MCF 10A (cell line): ENCODE measurements around the gene CD34. TPM values are rescaled to one million over a fixed set of nuclear protein-coding genes. Genes with fewer than 3 reads are reported as not detected.

ENCODE experiments used
- BruUV-seq: library from RNA; stranded (reverse); fragments of 400-500 nt; replicated peaks from 2 replicates; lab custom pipeline; 2021; lab: Mats Ljungman, UMichigan
- CTCF ChIA-PET: fragments of 300-600 bp; sonication (Branson Sonifier 250); formaldehyde crosslinking; extraction: SDS; loops from one replicate; lab custom pipeline; 2021; ENCODE audit warnings: antibody characterized with exemption, inconsistent platforms; lab: Yijun Ruan, JAX
- POLR2A ChIA-PET: fragments of 300-600, 350-650 bp; sonication (Branson Sonifier 250); formaldehyde crosslinking; extraction: SDS; loops from one replicate; lab custom pipeline; 2020; ENCODE audit warnings: antibody characterized with exemption, inconsistent platforms; lab: Yijun Ruan, JAX
- DNase-seq: peaks from one replicate; pipeline ENCODE4 v3.0.0-alpha.2; 2018; ENCODE audit not compliant: unreplicated experiment
- H3K27ac Mint-ChIP-seq: one replicate; pipeline ENCODE4 v1.8.0; 2022; ENCODE audit warnings: mild to moderate bottlenecking, low read depth, mixed read lengths; ENCODE audit not compliant: unreplicated experiment
- H3K27me3 Mint-ChIP-seq: one replicate; pipeline ENCODE4 v1.8.0; 2022; ENCODE audit warnings: mixed read lengths; ENCODE audit not compliant: insufficient read depth, unreplicated experiment
- H3K36me3 Mint-ChIP-seq: one replicate; pipeline ENCODE4 v1.8.0; 2022; ENCODE audit warnings: mild to moderate bottlenecking, moderate library complexity, mixed read lengths; ENCODE audit not compliant: insufficient read depth, unreplicated experiment
- H3K4me1 Mint-ChIP-seq: one replicate; pipeline ENCODE4 v1.8.0; 2022; ENCODE audit warnings: mixed read lengths; ENCODE audit not compliant: insufficient read depth, unreplicated experiment
- H3K4me3 Mint-ChIP-seq: one replicate; pipeline ENCODE4 v1.8.0; 2022; ENCODE audit warnings: mild to moderate bottlenecking, moderate library complexity, mixed read lengths; ENCODE audit not compliant: unreplicated experiment
- H3K9me3 Mint-ChIP-seq: one replicate; pipeline ENCODE4 v1.8.0; 2022; ENCODE audit warnings: mixed read lengths; ENCODE audit not compliant: unreplicated experiment
- CTCF ChIP-seq: fragments of 200-600 bp; IDR thresholded peaks from one replicate; pipeline ENCODE4 v1.8.0; 2022; ENCODE audit warnings: antibody characterized with exemption, mild to moderate bottlenecking; ENCODE audit not compliant: unreplicated experiment
- intact Hi-C: fragments of 100-400 bp; cut with micrococcal nuclease; formaldehyde crosslinking; loops from 2 replicates; pipeline ENCODE4 v1.14.1; 2022
- total RNA-seq: library from RNA; stranded (reverse); gene quantifications from 2 replicates; pipeline ENCODE4 v1.2.3, GENCODE V29; 2022

CD34 gene
- total RNA-seq, 1 experiment from 2014 or later: not detected

- Mint-ChIP-seq H3K27ac (no peak overlapping the region), H3K4me1 (no peaks in the 10 kb centered on the region), H3K4me3 (no peak overlapping the region), H3K36me3 (no peaks in the 10 kb centered on the region), H3K9me3 (no peaks in the 10 kb centered on the region), H3K27me3 (peaks cover 33% of the 10 kb centered on the region)
- CTCF ChIA-PET: interaction anchor here (0.5 to 2.4 kb wide), 4 partner anchors 39 to 321 kb away, joined by 3 to 12 read pairs (median 4); no protein-coding TSS in a partner anchor
- intact Hi-C loops: no loop called here
- POLR2A ChIA-PET: interaction anchor here (0.6 to 3.0 kb wide), 3 partner anchors 12 to 40 kb away, joined by 3 to 10 read pairs (median 3); no protein-coding TSS in a partner anchor
- BruUV-seq: no TSS peak
- DNase-seq: no peak
- TF ChIP-seq CTCF: no peak
These were observed 12.6 kb upstream of the CD34 start for GRCh38 chr1:207923561-207923960.

GRCh38 chr1:207923121-207923520, 12.2 kb upstream of the CD34 start:
- BruUV-seq: no TSS peak
- no peaks in the 10 kb centered on the region for H3K4me1 Mint-ChIP-seq
- POLR2A ChIA-PET: interaction anchor here (0.7 to 3.0 kb wide), 2 partner anchors 12 to 40 kb away, joined by 3 to 10 read pairs; no protein-coding TSS in a partner anchor
- H3K27me3 Mint-ChIP-seq: peaks cover 30% of the 10 kb centered on the region
- CTCF ChIA-PET: interaction anchor here (0.5 to 2.4 kb wide), 5 partner anchors 31 to 74 kb away, joined by 3 to 12 read pairs (median 3); no protein-coding TSS in a partner anchor
- TF ChIP-seq CTCF: no peak
- no peak overlapping the region for H3K27ac Mint-ChIP-seq
- H3K4me3 Mint-ChIP-seq: no peak overlapping the region
- DNase-seq: no peak
- no peaks in the 10 kb centered on the region for H3K9me3 Mint-ChIP-seq
- no peaks in the 10 kb centered on the region for H3K36me3 Mint-ChIP-seq
- intact Hi-C loops: no loop called here

- intact Hi-C loops: no loop called here
- ChIA-PET CTCF (interaction anchor here (0.7 to 3.5 kb wide), 5 partner anchors 22 to 69 kb away, joined by 3 to 13 read pairs (median 4); no protein-coding TSS in a partner anchor), POLR2A (no interaction called here)
- Mint-ChIP-seq H3K4me3 (no peak overlapping the region), H3K36me3 (no peaks in the 10 kb centered on the region), H3K27me3 (peaks cover 25% of the 10 kb centered on the region), H3K27ac (no peak overlapping the region), H3K4me1 (no peaks in the 10 kb centered on the region), H3K9me3 (no peaks in the 10 kb centered on the region)
- no peak for DNase-seq
- no peak for TF ChIP-seq CTCF
- BruUV-seq: no TSS peak
These were observed 11.6 kb upstream of the CD34 start for GRCh38 chr1:207922554-207922953.

- Mint-ChIP-seq H3K4me3 (no peak overlapping the region), H3K4me1 (no peaks in the 10 kb centered on the region), H3K9me3 (no peaks in the 10 kb centered on the region), H3K27ac (no peak overlapping the region), H3K27me3 (peaks cover 13% of the 10 kb centered on the region), H3K36me3 (no peaks in the 10 kb centered on the region)
- TF ChIP-seq CTCF: no peak
- BruUV-seq: no TSS peak
- ChIA-PET POLR2A (interaction anchor here (0.6 to 1.3 kb wide), 3 partner anchors 9 to 23 kb away, joined by 3 read pairs; no protein-coding TSS in a partner anchor), CTCF (interaction anchor here (0.6 to 3.5 kb wide), 7 partner anchors 16 to 124 kb away, joined by 3 to 13 read pairs (median 4); no protein-coding TSS in a partner anchor)
- intact Hi-C loops: no loop called here
- DNase-seq: no peak
These were observed 10.4 kb upstream of the CD34 start for GRCh38 chr1:207921321-207921720.
